GM19452 (cell line): ENCODE results near the gene S100A14.
"Not testable (repeated sequence)": the region's sequence is repeated elsewhere in the genome, so short reads cannot be mapped to it uniquely, and the experiment has no call there.

ENCODE experiments used
- ATAC-seq: cut with Tn5 transposase; IDR thresholded peaks from one replicate; pipeline ENCODE4 v1.9.1; 2021; ENCODE audit not compliant: unreplicated experiment

Gene S100A14

DNA sequence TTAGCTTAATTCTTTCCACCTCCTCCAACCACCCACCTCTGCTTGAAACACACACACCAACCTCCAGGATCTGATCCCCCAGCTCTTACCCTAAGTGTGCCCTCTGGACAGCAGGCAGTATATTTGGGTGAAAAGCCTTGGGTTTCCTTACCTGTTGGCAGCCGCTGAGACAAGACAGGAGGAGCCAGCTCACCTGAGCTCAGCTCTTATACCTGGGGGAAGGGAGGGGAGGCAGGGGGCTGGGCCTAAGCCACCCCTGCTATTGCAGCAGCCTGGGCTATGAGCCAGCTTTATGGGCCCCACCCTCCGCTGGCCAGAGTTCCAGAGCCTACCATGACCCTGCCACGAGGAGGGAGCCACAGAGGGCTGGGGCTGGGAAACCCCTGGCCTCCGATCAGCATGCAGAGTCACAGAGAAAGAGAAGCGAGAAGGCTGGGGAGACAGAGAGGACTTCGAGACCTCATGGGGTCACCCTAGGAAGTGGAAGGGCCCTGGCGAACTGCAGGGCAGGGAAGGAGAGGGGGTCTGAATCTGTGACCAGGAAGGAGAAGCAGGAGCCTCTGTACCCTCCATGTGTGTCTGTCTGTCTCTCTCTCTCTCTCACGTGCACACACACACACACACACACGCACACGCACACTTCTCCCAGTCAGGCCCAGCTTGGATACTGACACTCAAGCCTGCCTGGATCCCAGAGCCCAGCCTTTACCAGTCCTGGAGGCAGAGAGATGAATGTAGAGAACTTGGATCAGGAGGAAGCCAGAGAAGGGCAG is at the start of gene S100A14:
S100A14 (minus strand) TSS at position 182 of the 773 bp plus-strand sequence. CDS start 467 bp downstream, outside the sequence.
- no peak for ATAC-seq

DNA sequence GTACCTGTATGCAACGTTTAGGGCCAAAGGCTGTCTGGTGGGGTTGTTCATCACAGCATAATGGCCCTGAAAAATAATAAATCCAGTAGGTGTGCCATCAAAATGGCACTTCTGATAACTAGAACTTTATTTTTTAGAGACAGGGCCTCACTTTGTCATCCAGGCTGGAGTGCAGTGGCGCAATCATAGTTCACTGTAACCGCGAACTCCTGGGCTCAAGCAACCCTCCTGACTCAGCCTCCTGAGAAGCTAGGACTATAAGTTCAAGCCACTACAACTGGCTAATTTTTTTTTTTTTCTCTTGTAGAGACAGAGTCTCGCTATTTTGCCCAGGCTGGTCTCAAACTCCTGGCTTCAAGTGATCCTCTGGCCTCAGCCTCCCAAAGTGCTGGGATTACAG is 47.1 kb upstream of the S100A14 start:
- no peak for ATAC-seq

- no peak for ATAC-seq
These were observed 46.1 kb upstream of the S100A14 start for GRCh38 chr1:153662269-153662668.

DNA sequence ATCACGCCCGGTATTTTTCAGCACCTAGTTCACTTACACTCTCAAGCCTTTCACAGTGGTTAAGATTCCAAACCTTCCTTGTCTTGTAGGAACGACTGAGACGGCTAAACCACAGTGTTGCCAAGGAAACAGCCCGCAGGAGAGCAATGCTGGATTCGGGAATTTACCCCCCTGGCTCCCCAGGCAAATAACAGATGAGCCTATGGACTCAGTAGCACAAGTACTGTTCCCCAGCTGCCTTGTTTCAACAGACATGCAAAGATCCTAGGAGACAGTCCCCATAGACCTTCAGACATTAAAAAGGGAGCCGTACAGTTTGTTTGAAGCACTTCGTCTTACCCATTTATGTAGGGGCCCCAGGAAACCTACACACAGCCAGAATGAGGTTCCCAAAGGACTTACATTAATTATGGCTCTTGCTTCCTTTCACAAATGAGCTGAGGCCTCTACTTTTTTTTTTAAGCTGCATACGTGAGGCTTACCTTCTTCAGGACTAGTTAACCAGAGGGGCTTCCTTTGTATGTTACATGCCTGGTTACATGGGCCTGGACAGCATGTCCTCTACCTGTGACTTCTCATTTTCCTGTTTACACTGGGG is 45.1 kb upstream of the S100A14 start:
- no peak for ATAC-seq

GRCh38 chr1:153659656-153660055 is 43.5 kb upstream of the S100A14 start:
- no peak for ATAC-seq

DNA sequence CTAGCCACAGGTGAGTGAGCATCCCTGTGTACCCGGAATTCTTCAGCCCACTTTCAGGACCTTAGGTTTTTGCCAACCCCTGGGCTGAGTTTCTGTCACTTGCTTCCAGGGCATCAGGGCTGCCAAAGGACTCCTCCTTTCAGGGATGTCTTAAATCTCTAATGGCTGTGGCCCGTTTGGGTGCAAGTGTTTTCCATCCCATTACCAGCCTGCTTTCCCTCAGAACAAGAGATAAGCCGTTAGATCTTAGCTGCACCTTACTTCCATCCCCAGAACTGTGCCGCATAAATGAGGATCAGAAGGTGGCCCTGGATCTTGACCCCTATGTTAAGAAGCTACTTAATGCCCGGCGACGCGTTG is 43.0 kb upstream of the S100A14 start:
- no peak for ATAC-seq

DNA sequence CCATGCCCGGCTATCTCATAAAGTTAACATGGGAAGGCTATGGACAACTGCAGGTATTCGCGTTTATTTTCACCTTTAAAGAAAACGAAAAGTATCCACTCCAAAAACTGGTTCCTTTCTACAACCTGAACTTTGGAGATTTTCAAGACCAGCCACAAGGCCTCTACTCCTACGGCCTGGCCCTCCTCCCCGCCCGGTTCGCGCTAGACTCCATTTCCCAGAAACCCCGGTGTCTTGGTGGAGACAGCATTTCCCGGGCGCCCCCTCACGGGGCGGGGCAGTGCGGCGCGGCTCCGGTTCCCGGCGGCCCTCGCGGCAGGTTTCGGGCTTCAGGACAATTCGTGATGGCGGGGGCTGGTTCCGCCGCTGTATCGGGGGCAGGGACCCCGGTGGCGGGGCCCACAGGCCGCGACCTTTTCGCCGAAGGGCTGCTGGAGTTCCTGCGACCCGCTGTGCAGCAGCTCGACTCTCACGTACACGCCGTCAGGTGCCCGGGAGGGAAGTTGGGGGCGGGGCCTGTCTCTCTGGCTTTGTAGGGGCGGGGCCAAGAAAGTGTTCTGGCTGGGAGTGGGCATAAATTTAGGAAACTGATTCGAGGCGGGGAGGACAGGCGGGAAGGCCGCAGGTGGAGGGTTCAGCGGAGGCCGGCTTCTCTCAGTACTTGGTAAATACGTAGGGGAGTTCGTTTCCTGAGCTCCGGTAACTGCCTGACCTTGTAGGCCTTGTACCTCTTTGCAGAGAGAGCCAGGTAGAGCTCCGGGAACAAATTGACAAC is 42.5 kb upstream of the S100A14 start, which contains the start of gene SNAPIN:
SNAPIN (plus strand) TSS at position 304 of the 775 bp plus-strand sequence; CDS start at position 345, 41 bp downstream.
- ATAC-seq = peak; percentile 95

DNA sequence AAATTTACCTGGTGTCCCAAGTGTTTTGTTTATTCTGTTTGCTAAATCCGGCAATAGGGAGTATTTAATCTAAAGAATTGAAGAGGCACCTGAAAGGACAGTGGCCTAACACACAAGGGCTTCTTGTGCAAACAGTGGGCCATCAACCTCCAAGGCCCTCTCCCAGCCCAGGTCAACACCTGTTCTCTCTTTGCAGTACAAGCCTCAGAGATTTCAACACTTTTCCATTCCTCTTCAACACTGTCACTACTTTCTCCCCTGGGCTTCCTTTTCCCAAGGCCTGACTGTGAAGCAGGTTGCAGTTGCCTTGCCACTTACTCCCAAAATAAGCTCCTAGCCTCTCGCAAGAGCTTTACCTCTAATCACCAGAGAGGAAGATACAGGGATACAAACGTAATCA is 39.2 kb upstream of the S100A14 start:
- no peak for ATAC-seq

DNA sequence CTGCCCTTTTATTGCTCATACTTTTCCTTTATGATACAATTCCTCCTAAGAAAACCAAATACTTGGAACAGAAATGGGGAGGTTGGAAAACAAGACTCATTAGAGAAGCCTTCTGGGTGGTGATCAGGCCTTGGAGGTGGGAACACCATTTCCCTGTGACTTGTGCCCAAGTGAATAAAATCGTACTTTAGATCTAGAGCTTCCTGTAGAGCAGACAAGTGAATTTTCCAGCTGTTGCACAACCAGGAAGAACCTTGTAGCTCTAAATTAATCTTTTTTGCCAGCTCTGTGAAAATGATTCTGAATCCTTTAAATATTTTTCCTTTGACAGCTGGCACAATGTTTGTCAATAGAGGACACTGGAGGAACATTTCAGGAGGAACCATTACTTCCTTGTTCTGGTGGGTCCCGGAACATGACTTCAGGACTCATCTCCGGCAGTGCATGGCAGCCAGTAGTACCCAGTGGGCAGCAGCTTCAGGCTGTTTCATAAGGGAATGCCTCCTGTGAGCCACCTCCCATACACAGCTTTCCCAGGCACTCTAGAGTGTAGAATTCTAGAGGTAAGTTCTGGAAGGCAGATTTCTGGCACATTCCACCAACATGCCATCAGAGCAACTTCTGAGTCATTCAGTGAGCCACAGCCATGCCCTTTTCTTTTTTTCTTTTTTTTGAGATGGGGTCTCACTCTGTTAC is 36.8 kb upstream of the S100A14 start:
- ATAC-seq = no peak

GRCh38 chr1:153651771-153652170 is 35.6 kb upstream of the S100A14 start:
- no peak for ATAC-seq

DNA sequence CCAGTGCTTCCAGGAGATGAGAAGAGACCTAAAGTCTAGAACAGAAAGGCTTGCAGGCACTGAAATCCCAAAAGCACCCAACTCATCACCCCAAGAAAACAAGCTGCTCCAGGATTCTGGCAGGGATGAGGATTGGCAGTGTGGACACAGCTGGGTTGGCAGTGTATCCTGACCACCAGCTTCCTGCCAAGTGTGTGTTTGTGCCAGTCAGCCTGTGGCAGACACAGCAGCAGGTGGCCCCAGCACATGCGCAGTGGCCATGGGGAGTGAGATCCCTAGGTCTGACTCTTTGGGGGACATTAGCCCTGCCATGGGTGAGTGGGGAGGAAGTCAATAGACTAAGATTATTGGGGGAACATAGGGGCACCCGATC is 33.7 kb upstream of the S100A14 start:
- no peak for ATAC-seq

- no peak for ATAC-seq
These were observed 33.2 kb upstream of the S100A14 start for GRCh38 chr1:153649137-153649862.

- ATAC-seq = no peak
These were observed 32.0 kb upstream of the S100A14 start for GRCh38 chr1:153648000-153648643.

DNA sequence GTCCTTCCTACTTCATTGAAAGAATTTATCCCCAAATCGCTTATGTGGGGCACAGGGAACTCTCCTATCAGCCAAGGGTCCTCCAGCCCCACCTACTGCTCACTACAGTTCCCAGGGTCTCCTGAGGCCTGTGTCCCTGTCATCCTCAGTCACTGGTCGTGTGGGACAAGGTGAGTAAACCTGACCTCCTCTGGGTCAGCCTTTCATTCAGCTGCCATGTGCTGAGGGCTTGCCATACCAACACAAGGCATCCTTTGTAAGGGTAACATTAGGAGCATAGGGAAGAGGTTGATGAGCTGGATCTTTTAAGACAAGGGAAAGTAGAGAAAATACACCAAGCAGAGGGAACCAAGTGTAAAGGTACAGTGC is 31.2 kb upstream of the S100A14 start:
- ATAC-seq = no peak

DNA sequence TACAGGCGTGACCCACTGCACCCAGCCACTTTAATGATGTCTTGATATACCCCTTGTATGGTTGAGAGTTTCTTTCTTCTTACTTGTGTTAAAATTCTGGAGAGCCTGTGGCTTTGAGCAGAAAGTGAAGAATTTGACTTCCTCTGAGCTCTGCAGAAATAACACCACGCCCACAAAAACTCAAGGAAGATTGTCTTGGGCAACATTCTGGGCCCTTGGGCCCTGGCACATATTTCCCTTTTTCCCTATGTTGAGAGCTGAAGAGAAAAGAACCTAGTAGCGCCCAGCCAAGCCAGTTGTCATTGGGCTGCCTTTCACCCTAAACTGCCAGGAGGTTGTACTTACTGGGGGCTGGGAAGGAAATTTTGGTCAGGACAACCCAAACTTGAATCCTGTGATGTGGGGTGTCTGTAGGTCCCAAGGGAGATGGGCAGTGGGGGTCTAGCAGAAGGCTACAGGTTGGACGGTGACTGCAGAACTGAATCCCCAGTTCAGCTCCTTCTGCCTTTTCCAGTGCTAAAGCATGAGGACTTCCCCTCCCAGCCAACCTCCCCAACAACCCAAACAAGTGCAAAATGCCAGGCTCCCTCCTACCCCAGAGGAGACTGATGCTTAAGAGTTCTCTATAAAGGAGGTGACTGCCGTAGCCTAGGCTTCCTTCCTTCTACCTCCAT is 30.7 kb upstream of the S100A14 start:
- no peak for ATAC-seq

- ATAC-seq = no peak
These were observed 27.7 kb upstream of the S100A14 start for GRCh38 chr1:153643816-153644215.

DNA sequence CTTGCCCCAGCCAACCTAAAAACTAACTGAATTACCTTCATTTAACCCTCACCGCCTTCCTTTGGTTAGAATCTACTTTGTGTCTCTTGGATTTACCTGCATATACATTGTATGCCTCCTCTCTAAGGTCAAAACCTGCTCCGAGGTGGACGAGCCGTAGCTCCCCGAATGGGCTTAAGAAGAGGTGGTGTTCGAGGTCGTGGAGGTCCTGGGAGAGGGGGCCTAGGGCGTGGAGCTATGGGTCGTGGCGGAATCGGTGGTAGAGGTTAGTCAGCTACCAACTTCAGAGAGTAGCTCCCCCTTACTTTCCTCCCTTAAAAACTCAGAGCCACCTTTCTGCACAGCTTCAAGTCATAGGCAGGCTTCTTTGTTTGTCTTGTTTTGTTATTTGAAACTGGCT is 27.0 kb upstream of the S100A14 start:
- no peak for ATAC-seq

GRCh38 chr1:153642161-153642560 is 26.0 kb upstream of the S100A14 start:
- no peak for ATAC-seq

GRCh38 chr1:153640861-153641260 is 24.7 kb upstream of the S100A14 start:
- ATAC-seq = no peak

GRCh38 chr1:153640213-153640612 is 24.1 kb upstream of the S100A14 start:
- ATAC-seq = not testable (repeated sequence)
